Esophagus muscularis mucosa (tissue), 4 donors: Measurements from ENCODE around the gene ERBB4.

ENCODE experiments used
- CTCF ChIP-seq, 3 experiments: fragments of 200-600 bp in 2 of 3; fragments of 450-650 bp in 1 of 3; sonication (generic) in 2 of 3; IDR thresholded peaks; one replicate each; pipeline ENCODE4 v1.5.1; 2017 to 2019; ENCODE audit warnings: antibody characterized with exemption in 3 of 3, mild to moderate bottlenecking in 2 of 3, moderate library complexity in 1 of 3
- EP300 ChIP-seq: sonication (generic); formaldehyde crosslinking; IDR thresholded peaks from one replicate; pipeline ENCODE4 v1.6.1; 2017; ENCODE audit warnings: antibody characterized with exemption
- POLR2A ChIP-seq: fragments of 450-650 bp; IDR thresholded peaks from one replicate; pipeline ENCODE4 v1.6.1; 2017; ENCODE audit warnings: antibody characterized with exemption, moderate library complexity, mild to moderate bottlenecking, low read depth

- TF ChIP-seq EP300 (no peak), CTCF (IDR thresholded peaks at IDR 0.05) (no peak), POLR2A (no peak)
Measured at GRCh38 chr2:211469664-211470059, 1068.9 kb downstream of the ERBB4 start.
